Stimulated activated CD8-positive, alpha-beta memory T cell treated with anti-CD3 and anti-CD28 coated beads, Interleukin-4, amount 100 ng/mL, for 4 hours (primary cell): ENCODE measurements around the gene PITPNB.

Experiments used
- DNase-seq, 2 donors: peaks; one replicate each; pipeline ENCODE4 v3.0.0-alpha.2; 2020; ENCODE audit warnings: low read depth in 2 of 2, low spot score in 1 of 2

Gene PITPNB

DNA sequence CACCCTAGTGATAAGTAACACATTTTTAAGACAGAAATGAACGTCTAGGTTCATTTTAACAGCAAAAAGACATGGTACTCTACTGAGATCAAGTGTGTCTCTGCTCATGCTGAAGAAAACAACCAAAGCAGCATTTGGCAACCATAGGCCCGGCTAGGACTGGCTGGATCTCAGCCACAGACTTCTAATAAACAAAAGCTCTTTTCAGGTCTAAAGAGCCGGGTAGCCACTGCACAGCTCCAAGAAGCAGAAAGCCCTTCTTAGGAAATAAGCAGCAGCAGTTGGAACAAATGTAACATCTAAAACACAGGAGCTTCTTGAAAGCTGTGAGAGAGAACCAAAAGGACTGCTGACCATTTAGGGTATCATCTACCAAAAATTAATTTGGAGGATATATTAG is 37.6 kb downstream of the PITPNB start:
- DNase-seq = no peak

GRCh38 chr22:27880778-27881394 is 38.2 kb downstream of the PITPNB start:
- no peak for DNase-seq

DNA sequence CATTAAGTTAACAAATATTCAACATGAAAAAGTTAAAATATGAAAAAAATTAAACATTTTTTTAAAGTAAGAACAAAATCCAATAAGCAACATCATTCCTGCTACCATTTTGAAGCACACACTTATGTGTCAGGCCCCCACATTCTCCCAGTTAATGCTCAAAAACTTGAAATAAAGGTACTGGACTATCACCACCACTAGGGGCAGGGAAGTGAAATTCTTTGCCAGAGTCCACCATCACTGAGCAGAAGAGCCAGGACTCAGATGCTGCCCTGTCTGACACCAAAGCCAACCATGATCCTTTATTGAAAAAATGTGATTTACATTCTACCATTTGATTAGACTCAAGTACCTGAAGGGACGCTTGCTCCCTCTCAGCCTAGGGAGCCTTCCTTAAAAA is 39.1 kb downstream of the PITPNB start:
- no peak for DNase-seq

DNA sequence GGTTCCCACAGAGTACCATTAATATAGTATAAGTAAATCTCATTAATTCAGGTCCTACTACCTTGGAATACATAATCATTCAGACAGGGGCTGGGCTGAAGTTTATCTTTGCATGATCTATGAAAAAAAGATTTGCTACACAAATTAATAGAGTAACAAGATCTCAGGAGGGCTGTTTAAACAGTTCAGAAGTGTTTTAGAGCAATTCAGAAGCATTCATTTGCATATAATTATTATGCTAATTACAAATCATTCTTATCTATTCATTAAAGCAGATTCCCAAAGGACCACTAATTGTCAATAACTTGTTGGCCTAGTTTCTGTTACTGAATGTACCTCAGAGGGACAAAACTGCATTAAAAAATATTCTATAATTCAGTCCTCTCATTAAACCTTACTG is 40.5 kb downstream of the PITPNB start:
- DNase-seq = no peak

- DNase-seq = no peak
These were observed 41.6 kb downstream of the PITPNB start for GRCh38 chr22:27877501-27877900.

DNA sequence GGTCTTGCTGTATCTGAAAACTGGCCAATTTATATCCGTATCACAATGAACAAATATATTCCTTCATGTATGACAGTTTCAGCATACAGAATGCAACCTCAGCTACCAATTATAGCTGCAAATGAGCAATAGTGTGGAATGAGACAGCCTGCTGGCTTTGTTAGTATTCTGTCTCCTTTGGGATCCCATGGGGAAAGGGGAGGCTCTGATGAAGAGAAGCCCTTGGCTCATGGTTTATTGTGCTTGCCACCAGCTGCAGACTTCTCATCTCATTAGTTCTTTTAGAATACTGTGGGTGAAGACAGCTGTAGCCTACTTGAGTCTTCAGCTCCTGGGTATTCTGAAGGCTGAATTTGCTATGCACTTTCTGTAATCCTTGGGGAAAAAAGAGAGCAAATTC is 42.4 kb downstream of the PITPNB start:
- DNase-seq = no peak

DNA sequence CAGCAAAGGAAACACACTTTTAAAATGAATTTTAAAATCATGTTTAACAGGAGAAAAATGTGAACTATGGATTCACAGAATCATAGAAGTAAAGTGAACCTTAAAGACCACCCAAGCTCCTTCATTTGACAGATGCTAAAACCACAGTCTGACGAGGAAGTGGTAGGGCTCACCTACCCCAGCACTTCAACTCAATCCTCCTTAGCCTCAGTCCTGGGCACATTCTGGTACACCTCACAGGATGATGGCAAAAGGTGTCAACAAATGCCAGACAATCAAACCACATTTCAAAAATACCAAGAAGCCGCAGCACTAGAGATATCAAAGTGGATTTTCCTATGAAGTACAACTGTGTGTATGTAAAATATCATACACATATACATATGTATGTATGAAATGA is 43.1 kb downstream of the PITPNB start:
- peak in 1 of 2 donors; percentile 14 for DNase-seq

GRCh38 chr22:27874764-27875163 is 44.3 kb downstream of the PITPNB start:
- DNase-seq = no peak

GRCh38 chr22:27874185-27874584 is 44.9 kb downstream of the PITPNB start:
- DNase-seq = no peak

DNA sequence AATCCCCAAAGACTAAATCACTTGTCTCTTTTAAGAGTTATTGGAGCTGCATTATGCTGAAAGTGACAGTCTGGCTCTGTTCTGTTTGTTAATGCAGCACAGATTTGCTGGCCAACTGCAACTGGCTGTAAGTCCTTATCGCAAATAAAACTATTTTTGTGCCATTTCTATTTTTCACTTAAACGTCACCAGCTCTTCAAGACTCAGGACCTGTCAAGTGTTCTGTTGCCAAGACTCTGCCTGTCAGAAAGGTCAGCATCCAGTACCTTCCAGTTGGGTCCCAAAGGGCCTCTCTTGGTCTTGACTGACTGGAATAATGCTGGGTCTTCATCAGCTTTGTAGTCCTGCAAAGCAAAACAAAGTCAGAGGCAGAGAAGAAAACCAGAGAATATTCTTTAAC is 45.6 kb downstream of the PITPNB start:
- DNase-seq = no peak

DNA sequence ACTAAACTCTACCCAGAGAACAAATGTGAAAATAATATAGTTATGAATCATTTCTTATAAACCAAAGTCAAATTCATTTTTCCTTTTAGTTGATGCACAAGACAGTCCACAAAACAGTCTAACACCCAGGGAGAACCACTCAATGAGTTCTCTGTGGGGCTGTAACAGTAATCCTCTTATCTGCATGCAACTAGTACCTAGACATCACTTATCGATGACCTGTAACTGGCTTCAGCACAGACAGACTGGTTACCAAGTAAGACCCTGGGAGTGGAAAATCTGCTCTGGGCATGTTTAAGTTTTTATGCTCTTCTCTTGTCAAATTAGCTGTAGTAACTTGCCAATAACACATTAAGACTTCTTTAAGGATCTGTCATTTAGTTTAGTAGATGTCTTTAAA is 46.6 kb downstream of the PITPNB start:
- no peak for DNase-seq

GRCh38 chr22:27871306-27872014 is 47.6 kb downstream of the PITPNB start:
- no peak for DNase-seq

DNA sequence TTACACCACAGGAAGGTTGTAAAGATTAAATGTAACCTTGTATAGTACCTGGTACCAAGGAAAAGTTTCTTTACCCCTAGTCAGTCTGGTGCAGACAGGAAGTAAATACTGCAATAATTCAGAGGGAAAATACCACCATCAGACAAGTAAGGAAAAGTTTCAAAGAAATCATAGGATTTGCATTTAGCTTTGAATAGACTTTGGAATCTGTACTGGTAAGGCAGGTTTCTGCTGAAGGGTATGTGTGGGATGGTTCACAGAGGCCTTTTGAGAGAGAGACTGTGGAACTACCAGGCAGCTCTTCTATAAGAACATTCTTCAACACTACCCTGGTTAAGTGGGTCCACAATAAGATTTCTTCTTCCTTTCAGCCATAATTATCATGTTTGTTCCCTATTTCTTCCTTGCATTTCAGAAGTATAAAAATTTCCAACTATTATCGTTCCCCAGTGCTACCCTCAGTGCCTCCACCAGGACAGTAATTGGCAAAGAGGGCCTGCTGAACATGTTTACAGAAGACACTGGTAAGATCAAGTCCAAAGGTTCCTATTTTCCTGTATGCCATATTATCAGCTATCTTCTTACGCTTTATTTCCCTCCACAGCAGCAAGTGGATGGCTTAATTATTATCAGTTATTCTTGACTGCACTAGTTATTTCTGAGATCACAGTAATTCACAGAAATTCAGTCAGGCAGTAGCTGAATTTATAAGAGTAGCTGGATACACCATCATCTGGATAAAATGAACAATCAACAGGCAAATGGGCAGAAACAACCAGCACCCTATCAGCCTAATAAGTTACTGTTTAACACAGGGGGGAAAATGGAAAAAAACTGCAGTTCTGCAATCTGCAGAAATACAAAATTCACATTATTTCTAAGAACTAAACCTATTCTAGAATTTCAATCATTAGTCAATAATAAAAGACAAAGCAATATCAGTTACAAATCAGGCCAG is 48.5 kb downstream of the PITPNB start:
- DNase-seq = no peak

DNA sequence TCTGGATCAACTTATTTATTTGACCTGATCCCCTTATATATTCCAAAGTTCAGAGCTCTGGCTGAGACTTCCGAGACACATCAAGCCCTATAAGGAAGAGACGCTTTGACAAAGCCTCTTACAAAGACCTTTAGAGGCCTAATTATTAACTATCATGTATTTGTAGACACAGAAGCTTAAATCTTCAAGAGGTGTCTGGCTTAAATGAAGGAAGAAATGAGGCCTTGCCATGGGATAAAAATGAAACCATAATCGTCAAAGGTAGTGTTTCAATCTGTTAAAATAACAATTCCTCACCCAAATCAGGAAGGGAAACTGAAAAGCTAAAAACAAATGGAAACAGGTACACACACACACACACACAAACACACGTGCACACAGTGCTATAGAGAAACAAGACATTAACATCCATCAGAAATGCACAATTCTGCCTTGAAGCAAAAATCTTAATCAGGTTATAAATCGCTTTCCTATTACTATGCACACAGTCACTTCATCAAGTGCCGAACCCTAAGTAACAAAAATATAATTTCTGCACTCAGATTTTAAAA is 50.2 kb downstream of the PITPNB start:
- DNase-seq = no peak

- no peak for DNase-seq
These were observed 50.9 kb downstream of the PITPNB start for GRCh38 chr22:27867953-27868731.

DNA sequence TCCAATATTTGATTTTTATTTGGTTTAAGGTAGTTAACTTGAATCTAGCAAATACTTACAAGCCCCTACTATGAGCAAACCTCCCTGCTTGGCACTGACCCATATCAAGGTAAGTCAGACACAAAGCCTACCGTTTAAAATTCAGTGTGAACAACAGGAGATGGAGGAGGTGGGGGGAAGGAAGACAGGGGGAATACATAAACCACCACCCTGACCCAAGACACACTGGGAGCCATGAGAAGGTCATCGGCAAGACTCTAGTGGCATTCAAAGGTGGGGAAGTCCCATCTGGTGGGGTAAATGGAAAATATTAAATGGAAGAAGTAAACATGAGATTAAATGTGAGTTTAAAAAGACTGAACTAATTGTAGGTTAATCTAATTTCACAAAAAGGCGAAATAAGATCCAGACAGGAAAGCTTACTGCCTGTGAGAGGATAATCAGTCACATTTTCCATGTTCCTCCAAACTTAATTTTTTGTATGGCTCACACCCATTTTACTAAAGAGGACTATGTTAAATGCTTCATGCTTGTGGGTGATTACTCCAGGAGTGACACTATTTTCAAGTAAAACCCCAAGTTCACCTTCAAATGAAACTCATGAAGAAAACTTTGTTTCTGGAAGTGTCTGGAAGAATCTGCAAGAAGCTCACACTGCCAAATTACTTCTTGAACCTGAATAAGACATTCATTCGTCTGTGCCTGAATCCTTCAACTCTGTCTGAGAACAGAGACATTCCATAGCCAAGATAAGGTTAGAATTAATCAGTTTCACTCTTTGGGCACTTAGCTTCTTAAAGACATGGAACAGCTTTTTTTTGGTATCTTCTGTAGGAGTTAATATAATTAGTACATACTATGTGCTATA is 51.7 kb downstream of the PITPNB start:
- DNase-seq = no peak

DNA sequence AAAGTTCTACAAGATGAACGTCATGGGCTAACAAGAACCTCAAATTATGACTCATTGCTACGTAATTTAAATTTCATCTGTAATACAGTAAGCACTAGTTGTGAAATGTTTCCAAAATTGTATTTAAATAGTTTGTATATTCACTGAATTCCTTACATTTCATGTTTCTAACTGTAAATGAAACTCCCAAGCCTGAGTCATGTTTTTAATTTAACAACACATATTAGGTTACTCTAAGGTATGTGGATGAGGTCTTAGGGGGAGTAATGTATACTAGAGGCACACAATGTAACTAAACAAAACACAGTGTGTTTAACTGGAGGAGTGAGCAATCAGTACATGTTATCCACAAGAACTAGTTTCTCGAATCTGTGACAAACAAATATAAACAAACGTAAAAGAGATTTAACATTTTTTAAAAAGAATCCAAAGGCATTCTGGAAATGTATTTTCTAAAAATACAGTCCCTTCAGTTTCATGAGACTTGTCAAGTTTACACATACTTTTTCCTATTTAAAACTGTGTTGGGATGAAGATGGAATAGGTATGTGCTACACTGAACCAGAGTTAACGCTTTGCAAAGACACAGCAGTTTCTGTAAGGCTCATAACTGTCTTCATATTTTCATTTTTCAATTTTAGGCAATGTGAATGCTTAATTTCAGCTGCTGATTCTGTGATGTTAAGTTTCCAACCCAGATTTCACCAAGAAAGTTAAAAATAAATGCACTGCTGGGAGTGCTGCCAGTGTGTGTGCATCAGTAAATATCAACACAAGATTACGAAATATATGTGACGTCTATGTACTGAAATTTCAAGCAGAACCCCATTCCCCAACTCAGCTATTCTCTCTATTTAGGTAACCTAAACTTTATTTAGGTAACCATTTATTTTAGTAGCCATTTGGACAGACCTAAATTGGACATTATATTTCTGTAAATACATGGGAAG is 52.6 kb downstream of the PITPNB start:
- DNase-seq = no peak

DNA sequence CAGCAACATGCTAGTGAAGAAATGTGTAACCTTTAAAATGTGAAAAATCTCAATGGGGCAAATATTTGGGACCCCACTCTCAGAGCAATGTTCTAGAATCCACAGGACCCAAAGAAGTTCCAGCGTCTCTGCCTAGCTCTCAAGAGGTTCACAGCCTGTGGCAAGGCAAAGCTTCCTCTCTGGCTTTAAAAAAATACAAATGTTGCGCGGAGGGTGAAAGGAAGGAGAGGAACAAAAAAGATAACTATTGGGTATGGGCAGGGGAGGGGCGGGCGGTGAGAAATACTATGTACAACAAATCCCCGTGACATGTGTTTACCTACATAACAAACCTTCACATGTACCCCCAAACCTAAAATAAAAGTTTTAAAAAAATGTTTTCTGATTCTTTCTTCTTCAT is 53.6 kb downstream of the PITPNB start:
- no peak for DNase-seq

GRCh38 chr22:27863556-27863955 is 55.5 kb downstream of the PITPNB start:
- no peak for DNase-seq
